GM19468 (cell line): Measurements from ENCODE around the gene UNK.
"Not testable (repeated sequence)": the region's sequence is repeated elsewhere in the genome, so short reads cannot be mapped to it uniquely, and the experiment has no call there.

Experiments used
- ATAC-seq: cut with Tn5 transposase; IDR thresholded peaks from one replicate; pipeline ENCODE4 v1.9.1; 2021; ENCODE audit warnings: mild to moderate bottlenecking, moderate library complexity, moderate number of reproducible peaks; ENCODE audit not compliant: unreplicated experiment; ENCODE audit errors: extremely low read depth

The UNK gene

DNA sequence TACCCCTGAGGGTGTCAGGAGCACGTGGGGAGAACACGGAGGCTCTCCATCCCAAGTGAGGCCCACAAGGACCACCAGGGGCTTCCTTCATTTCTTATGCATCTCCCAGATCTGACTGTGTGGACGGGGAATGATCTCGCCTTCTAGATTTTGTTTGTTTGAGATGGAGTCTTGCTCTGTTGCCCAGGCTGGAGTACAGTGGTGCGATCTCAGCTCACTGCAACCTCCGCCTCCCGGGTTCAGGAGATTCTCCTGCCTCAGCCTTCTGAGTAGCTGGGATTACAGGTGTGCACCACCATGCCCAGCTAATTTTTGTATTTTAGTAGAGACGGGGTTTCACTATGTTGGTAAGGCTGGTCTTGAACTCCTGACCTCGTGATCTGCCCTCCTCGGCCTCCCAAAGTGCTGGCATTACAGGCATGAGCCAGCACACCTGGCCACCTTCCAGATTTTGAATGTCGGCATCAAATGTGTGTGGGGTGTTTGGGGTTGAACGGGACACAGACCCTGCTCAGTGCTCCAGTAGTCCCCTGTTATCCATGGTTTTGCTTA, 84.2 kb downstream of the UNK start:
- not testable (repeated sequence) for ATAC-seq

DNA sequence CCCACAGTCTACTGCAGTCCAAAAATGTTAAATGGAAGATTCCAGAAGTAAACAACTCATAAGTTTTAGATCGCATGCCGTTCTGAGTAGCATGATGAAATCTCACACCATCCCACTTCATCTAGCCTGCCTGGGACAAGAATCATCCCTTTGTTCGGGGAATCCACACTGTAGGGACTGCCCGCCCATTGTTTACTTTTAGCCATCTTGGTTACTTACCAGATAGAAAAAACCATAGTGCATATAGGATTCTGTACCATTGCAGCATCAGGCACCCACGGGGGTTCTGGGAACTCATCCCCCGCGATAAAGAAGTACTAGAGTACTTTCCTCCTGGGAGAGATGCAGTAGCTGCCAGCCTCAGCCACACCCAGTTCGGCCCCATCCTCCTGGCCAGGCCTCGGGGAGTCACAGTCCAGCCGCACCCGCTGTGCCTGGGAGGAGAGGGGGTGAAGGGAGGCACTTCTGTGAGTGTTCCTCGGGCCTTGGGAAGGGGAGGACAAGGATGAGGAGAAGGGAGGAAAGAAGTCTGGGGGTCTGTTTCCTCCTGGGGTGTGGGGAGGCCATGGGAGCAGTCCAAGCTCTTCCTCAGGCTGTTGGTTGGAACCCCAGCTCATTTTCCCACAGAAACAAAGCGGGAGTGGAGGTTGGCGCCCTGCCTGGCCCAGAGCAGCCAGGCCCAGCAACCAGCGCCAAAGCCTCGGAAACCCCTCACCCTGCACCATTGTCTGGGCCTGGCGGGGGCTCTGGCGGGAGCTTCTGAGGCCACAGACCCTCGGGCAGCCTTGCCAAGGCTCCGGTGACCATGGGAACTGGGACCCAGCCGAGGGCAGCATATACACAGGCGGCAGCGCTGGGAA, 84.9 kb downstream of the UNK start:
- ATAC-seq: no peak

DNA sequence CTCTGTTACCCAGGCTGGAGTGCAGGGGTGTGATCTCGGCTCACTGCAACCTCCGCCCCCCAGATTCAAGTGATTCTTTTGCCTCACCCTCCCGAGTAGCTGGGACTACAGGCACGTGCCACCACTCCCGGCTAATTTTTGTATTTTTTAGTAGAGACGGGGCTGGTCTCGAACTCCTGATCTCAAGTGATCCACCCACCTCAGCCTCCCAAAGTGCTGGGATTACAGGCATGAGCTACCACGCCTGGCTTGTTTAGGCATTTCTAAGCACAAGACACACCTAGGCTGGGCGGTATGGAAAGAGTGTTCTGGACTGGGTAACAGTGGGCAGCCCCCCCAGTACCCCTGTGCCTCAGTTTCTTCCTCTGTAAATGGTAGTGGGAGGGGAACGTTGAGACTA, 85.6 kb downstream of the UNK start:
- ATAC-seq: not testable (repeated sequence)

DNA sequence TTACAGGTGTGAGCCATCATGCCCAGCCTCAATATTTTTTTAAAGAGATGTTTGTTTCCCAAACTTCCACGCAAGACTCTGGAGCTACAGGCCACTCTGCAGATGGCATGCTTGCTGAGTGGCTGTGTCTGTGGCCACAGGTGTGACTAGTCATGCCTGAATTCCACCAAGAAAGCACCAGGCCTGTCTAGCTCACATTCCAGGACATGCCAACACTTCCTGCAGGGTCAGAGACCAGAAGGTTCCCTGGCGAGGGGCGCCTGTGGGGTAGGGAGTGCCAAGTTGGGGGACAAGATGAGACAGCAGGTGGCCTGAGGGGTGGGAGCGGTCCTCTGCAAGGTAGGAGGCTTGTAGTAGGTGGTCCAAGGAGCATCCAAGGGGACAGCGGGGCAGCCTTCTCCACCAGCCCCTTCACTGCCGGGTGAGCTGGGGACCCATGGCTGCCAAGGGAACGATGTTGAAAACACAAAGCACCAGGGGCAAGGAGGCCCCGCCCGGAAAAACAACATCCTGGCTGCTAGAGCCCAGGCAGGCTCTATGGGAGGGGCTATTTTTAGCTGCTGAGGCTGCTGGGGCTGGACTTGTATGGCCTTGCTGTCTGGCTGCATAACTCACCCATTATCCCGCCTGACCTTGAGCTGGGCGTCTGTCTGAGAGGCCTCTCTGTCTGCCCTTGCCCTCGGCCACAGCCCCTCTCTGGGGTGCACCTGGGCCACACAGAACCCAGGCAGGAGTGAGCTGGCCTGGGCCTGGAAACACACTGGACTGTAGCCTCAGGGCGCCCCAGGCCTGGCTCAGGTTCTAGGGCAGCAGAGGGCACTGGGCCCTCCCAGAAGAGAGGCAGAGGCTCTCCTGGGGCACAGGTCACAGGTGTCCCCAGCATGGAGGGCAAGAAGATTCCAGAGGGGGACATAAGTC, 88.1 kb downstream of the UNK start:
- ATAC-seq: no peak

DNA sequence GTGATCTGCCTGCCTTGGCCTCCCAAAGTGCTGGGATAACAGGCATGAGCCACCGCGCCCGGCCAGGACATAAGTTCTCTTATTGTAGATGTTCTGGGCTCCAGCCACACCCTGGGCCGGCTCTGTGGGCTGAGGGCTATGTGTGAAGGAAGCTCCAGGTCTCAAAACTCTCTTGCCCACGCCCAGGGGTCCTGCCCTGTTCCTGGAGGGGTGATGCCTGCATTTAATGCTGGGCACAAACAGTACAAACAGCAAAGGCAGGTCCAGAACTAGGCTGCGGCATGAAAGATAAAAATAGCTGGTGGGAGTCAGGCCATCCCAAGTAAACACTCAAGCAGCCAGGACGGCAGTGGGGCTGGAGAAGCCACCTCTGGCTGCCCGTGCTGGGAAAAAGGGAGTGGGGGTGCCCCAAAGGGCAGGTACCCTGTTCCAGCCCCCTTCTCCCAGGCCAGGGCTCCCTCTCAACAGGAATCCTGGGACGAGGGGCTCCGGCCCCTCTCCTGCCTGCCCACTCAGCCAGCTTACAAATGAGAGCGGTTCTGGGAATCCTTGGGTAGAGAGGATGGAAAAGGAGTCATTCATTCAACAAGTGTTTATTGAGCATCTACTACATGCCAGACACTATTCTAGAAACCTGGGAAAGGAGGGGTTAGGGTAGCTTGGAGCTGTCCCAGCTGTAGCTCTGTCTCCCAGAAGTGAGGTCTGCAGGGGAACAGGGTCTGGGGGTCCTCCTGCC, 89.1 kb downstream of the UNK start:
- ATAC-seq: no peak

DNA sequence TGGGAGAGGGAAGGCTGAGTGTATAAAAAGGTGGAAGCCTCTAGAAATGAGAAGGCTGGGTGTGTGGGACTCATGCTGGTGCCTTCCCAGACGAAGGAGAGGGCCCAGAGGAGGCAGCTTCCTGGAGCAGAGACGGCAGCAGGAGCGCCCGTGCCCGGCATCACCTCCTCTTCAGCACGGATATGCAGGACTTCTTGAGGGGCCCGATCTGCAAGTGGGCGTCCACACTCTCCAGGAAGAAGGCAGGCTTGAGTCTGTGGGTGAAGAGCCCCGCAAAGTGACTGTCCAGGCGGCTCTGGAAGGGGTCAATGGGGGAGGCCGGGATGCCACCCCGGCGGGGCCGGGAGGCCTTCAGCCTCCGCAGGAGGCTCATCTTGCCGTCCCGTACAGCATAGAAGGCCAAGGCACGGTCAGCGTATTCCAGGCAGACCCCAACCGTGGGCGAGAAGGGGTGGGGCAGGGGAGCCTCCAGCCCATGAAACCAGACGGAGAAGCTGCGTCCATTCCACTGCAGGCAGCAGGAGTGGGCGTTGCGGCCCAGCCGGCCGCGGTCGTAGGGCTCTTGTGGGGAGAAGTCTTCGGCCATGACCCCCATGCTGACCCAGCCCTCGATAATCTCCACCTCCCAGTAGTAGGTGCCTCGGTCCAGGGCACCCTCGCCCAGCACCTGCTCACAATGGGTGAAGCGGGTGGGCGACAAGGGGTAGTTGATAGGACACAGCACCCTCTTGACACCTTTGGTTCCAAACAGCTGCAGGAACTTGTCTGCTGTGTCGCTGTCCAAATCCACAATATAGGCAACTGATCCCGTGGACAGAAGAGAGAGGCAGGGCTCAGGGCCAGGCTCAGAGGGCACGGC, 89.9 kb downstream of the UNK start:
- no peak for ATAC-seq
